GM10266 (cell line): ENCODE measurements around the gene NALCN.

Experiments used
- DNase-seq: peaks from one replicate; pipeline ENCODE4 v3.0.0; 2012; ENCODE audit errors: extremely low spot score
- CTCF ChIP-seq: IDR thresholded peaks from 2 replicates; pipeline ENCODE4 v1.5.1; 2012; ENCODE audit warnings: mild to moderate bottlenecking, low read depth; ENCODE audit not compliant: control insufficient read depth, insufficient read depth; ENCODE audit errors: missing control alignments

The NALCN gene

DNA sequence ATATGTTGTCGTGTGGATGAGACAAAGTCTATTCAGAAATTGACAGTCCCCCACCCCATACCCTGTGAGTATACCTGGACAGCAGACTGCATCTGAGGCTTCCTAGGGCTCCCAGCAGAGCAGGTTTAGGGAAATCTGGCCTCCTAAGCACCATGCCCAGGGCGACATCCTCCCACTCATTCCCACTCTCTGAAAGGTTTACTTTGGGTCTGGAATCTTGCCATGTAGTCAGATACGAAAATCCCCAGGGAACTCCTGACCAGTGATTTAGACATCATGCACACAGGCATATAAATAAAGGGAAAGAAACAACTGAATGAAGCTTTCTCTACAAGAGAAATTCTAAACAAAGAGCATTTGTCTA, 717 bp upstream of the NALCN start:
- no peak for TF ChIP-seq CTCF
- DNase-seq = no peak

DNA sequence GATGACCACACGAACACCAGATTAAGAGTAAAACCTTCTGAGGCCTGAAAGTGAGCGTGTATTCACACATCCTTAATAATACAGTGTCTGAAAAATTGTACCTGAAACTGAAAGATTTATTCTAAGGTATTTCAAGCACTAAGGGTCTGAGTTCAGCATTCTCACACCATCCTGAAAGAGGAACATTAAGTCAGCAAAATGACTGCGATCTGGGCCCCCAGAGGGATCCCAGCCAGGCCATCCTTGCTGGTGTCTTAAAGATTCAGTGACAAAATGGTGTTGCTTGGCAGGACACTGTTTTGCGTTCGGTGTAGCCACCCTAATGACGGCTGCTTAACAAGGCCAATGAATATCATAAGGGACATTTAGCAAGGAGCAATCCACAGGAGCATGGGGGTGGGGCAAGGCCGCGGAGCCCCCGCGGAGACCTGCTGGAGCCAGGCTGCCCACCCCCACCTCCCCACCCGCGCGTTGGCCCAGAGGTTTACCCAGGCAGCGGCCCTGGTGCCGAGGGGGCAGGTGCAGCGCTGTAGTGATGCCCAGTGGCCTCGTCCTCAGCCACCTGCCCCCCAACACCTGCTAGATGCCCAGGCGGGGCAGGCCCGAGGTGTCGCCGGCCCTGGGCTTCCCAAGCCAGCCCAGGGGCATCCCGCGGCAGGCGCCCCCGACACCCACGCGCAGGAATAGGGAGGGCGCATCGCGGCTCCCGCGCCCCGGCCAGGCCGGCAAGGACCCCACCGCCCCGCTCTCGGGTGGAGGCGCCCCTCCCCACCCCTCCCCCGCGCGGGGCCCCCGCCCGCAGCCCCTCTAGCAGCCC, 742 bp downstream of the NALCN start:
- no peak for TF ChIP-seq CTCF
- DNase-seq = no peak

DNA sequence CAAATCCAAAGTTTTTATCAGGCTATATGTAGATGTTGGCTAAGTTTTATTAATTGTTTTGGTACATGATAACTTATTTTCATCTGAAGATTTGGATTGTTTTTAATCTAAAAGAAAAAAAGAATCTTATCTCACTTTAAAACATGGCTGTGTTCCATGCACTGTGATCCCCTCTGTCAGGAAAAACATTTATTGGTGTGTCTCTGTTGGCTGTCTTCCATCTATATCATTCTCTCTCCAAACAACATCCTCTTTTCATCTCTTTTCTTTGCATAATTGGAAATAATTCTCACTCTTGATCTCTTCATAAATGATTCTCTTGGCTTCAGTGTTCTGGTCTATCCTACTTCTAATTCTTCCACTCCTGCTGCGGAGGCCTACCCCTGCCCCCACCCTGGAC, 4.2 kb downstream of the NALCN start:
- DNase-seq = no peak
- TF ChIP-seq CTCF = no peak

DNA sequence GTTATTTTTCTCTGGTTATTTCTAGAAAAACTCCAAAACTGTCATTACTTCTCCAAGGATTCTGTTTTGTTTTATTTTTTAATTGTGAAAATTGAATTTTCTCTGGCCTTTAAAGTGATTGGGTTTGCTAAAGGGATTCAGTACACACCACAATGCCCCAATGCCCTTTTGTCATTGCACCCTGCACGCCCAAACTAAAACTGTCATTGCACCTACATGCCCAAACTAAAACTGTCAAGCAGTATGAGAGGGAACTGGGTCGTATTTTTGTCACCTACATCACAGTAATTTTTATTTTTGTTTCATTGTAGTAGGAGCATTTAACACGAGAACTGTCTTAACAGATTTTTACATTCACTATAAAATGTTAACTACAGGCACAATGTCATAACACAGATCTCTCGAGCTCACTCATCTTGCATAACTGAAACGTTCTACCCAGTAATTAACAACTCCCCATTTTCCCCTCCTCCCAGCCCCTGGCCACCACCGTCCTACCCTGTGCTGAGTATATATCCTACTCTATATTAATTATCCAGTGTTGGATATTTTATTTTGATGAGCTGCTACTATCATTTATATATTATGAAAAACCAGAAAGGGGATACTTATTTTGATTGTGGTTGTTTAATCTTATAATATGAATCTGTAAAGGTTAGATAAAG, 7.2 kb downstream of the NALCN start:
- DNase-seq = no peak
- TF ChIP-seq CTCF = no peak

DNA sequence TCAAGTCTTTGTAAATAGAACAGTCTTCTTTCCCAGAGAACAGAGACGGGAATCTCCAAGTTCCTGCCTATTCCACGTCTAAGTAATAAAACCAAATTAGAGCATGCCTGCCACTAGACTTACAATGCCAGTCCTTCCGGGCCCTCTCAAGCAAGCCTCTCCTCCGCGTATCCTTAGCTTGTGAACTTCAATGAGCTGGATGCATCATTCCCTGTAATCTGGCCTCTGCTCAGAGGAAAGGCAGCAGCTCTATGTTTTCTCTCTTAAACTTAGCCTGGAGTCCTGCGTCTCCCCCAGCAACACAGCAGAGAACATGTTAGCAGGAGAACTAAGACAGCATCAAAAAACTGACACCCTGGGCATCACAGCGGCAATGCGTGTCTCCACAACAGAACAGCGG, 8.2 kb downstream of the NALCN start:
- no peak for DNase-seq
- TF ChIP-seq CTCF = no peak

GRCh38 chr13:101406791-101407190, 9.5 kb downstream of the NALCN start:
- TF ChIP-seq CTCF = no peak
- no peak for DNase-seq

GRCh38 chr13:101401196-101401595, 15.1 kb downstream of the NALCN start:
- TF ChIP-seq CTCF = no peak
- DNase-seq = no peak
